HG03439 (cell line): Measurements from ENCODE around the gene CFAP45.

Experiments used
- ATAC-seq: cut with Tn5 transposase; IDR thresholded peaks from one replicate; pipeline ENCODE4 v1.9.1; 2021; ENCODE audit warnings: mild to moderate bottlenecking, moderate library complexity; ENCODE audit not compliant: unreplicated experiment

The CFAP45 gene

GRCh38 chr1:159881622-159882526 lies 18.1 kb downstream of the CFAP45 start:
- ATAC-seq: no peak

- ATAC-seq: no peak
These were observed 19.5 kb downstream of the CFAP45 start for GRCh38 chr1:159880430-159880829.

DNA sequence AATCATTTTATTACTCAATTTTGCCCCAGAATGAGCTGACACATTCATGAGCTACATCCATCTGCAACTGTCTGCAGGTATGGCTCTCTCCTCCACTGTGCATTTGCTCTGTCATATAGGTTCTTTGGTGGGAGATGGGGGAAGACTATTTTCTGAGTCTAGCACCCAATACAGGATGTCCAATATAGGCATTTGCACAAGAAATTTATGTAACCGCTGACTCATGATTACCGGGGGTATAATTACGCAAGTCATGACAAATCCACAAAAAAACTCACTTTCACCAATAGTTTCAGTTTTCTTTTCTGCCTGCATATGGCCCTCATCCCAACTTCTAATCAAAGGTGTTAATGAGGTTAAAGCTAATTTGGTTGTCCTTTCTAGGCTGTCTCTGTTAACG lies 20.0 kb downstream of the CFAP45 start:
- ATAC-seq: no peak

DNA sequence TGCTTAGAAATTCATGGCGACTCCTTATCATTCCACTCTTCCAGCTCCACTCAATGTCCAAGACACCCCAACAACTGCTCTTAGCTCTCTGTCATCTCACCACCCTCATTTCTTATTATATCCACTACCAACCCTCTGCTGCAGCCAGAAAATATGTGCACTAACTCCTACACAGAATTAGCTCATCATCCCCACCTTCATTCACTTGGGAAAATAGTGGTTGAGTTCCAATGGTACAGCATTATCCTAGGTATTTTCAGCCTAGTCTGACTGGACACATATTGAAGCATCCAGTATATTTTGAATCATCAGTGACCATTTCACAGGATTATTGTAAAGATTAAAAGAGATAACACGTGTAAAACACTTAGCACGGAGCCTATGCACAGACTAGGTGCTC lies 20.8 kb downstream of the CFAP45 start:
- ATAC-seq: no peak

GRCh38 chr1:159877695-159878444 lies 22.1 kb downstream of the CFAP45 start:
- ATAC-seq: no peak

DNA sequence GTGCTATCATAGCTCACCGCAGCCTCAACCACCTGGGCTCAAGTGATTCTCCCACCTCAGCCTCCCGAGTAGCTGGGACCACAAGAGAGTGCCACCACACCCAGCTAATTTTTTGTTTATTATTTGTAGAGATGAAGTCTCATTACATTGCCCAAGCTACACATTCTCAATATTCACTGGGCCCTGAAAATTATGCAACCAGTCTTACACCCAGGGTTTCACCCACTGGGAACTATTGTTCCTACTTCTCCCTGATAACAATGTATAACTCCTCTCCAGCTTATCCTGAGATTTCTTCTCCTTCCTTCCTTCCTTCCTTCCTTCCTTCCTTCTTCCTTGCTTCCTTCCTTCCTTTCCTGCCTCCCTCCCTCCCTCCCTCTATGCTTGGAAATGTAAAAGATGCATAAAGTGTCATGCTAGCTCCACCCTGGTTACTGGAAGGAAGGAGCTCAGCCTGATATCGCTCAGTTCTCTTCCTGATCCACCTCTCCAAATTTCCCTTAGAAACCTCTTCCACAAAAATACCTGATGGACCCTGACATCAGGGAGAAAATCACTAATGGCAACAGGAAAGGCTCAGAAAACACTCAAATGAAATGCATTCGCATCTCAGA lies 26.3 kb downstream of the CFAP45 start:
- no peak for ATAC-seq

- no peak for ATAC-seq
These were observed 27.1 kb downstream of the CFAP45 start for GRCh38 chr1:159872891-159873290.

DNA sequence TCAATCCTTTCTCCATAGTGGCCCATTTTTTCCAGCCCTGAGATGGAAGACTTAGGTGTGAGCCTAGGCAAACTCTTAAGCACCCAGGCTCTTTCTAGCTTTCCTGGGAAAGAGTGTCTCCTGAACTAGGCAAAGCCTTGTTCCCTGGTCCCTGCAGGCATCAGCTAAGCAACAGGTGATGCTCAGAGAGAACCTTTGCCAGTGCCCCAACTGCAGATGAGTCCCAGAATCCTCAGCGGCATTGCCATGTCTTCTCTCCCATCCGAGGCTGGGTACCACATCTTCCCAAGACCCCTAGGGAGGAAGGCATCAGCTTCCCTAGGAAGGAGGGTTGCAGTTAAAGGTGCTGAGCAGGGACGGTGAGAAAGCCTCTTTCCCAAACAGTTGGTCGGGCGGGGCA lies 29.3 kb downstream of the CFAP45 start:
- ATAC-seq: no peak

DNA sequence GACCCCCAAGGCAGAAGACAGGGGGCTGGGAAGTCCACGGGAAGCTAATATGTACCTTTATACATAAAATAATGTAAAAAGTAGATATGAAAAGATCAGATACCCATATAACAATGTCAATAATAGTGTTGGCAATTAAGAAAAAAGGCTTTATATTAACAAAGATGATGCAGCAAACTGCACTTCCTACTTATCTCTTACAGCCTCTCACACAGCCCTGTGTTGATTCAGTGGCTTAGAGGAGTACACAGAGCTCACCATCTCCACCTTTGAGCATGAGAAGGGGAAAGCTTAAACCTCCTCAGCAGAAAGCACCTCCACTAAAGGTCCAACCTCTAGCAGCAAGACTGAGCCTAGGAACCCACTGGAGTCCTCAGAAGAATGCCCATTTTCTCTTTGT lies 30.4 kb downstream of the CFAP45 start:
- no peak for ATAC-seq

DNA sequence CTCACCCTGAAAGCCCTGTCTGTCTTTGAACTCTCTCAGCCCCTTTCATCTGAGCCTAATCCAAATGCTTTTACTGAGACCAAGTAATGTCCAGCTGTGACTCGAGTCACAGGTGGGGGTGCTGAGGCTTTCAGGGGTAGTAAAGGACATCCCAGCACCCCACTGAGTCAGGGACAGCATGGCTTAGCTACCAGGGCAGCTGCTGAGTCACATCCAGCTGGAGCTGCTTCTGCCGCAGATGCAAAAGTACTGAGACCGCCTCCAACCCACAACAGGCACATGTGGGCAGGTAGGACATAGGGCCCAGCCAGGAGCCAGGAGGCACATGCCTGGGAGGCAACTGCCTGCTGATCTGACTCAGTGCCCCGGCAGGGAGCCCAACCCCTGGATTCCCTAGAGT lies 30.8 kb downstream of the CFAP45 start:
- no peak for ATAC-seq

- ATAC-seq: no peak
These were observed 31.2 kb downstream of the CFAP45 start for GRCh38 chr1:159868766-159869165.

DNA sequence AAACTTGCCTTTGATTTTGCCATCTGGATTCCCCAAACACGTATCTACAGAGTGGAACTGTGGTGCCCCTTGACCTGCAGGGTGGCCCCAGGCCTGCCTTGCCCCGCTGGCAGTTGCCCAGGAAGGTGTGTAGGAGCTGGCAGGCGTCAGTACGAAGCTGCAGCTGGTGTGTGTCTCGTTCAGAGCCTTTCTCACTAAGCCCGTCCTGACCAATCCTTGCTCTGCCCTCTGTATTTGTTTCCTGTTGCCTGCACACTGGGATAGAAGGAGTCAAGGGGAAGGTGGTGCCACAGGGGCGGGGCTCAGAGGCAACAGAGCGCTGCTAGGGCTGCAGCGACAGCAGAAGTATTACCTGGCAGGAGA lies 32.3 kb downstream of the CFAP45 start:
- no peak for ATAC-seq

DNA sequence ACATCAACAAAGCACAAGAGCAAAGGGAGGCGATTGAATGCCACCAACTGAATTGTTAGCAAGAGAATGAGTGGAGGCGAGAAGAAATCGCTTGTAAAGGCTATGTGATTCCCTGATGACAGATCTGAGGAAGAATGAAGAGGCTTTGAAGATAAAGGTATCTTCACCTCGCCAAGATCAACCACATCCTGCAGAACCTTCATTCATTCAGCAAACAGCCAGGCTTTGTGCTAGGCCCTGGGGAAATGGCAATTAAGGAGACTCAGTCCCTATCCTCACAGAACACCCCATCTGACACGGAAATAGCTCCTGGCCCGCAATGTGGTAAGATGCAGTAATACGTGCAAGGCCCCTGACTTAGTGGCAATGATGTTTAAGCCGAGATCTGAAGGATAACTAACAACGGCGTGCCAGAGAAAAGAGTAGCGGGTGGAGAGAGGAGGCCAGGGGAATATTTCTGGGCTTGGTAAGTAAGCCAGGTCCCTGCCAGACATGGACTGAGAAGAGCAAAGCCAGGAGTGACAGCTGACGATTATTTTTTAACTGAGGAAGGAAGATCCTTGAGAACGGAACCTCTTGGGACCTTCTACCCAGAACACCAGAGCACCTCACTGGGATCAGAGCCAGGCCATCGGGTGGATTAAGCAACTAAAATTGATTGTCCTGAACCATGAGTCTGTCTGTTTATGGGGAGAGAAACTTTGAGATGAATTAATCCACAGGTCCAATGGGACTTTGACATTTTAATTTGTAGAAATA lies 32.9 kb downstream of the CFAP45 start:
- ATAC-seq: no peak

GRCh38 chr1:159866066-159866465 lies 33.9 kb downstream of the CFAP45 start:
- no peak for ATAC-seq

- ATAC-seq: no peak
These were observed 35.7 kb downstream of the CFAP45 start for GRCh38 chr1:159864262-159864661.

DNA sequence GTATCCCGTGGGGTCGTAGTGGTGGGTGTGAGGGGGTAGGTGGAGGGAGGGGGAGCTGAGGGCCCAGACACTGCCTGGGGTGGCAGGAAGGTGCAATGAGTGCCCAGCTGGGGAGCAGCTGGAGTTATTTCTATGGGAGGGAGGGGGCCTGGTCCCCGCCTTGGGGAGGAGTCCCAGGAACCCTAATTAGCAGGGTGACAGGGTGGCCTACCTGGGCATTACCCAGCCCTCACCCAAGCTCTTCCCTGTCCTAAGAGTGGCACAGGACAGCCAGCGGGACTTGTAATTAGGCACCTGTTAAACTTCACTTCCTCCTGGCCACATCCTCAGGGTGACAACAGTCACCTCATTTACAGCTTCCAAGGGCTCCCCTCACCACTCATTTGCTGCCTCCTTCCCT lies 37.4 kb downstream of the CFAP45 start, which contains the start of gene VSIG8:
VSIG8 (minus strand) TSS at position 101 of the 400 bp plus-strand sequence. CDS start 136 bp downstream, outside the sequence.
- no peak for ATAC-seq

DNA sequence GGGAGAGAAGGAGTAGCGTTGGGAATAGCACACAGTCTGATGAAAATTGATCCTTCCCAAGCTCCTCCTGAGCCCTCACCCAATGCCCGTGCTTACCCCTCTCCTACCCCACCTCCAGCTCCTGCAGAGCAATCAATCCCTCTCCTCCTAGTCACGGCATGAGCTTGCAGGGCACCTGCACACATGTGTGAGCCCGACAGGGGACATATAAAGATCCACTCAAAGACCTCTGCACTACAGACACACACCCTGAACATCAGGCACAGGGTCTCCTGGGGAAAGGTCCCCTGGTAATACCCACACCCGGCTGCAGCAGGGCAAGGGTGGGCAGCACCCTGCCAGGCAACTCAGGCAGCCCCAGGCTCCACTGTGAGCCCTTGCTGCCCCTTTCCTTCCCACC lies 37.9 kb downstream of the CFAP45 start:
- no peak for ATAC-seq

DNA sequence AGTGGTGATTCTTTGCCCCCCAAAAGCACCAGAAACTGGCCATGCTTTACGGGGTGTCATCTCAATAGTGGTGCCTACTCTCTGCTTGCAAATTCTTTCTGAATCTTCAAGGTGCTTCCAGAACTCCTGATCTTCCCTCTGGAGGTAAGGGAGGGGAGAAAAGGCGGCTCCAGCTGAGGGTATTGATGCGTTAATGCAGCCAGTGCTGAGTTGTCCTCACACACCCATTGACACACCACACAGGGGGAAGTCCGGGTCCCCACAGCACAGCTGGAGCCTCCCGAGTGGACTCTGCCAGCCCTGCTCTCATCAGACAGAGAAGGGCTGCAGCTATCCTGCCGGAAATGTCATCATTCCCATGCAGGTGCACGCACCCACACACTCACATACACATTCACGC lies 38.7 kb downstream of the CFAP45 start:
- ATAC-seq: no peak

GRCh38 chr1:159860456-159860855 lies 39.5 kb downstream of the CFAP45 start:
- no peak for ATAC-seq

GRCh38 chr1:159859767-159860322 lies 40.1 kb downstream of the CFAP45 start:
- ATAC-seq: no peak

DNA sequence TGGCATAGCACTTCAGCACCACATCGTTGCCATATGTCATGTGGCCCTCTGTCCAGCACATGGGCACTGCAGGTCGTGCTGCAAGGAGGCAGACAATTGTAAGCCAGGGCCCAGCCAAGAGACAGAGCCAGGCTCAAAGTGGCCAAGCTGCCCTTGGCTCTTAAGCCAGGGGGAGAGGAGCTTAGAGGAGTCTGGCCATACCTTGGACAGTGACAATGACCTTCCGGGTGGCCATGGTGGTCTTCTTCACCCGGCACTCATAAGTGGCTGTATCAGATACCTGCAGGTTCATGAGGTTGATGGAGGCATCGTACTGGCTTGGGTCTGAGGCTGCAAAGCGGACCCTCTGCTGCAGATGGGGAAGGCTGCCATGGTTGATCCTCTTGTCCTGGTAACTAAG lies 42.1 kb downstream of the CFAP45 start:
- no peak for ATAC-seq
